GM10248 (cell line): ENCODE data around the gene CTDSP2.

Experiments used
- CTCF ChIA-PET: fragments of 300-600 bp; sonication (Branson Sonifier 250); formaldehyde crosslinking; extraction: SDS; loops from one replicate; lab custom pipeline; 2021; ENCODE audit warnings: antibody characterized with exemption; lab: Yijun Ruan, JAX
- POLR2A ChIA-PET: fragments of 350-650 bp; sonication (Branson Sonifier 250); formaldehyde crosslinking; extraction: SDS; loops from one replicate; lab custom pipeline; 2020; ENCODE audit warnings: antibody characterized with exemption; lab: Yijun Ruan, JAX
- DNase-seq: peaks from one replicate; pipeline ENCODE4 v3.0.0; 2012; ENCODE audit errors: extremely low spot score
- TF ChIP-seq, protein P1 (sequence below): IDR thresholded peaks from 2 replicates; pipeline ENCODE4 v1.5.1; 2012; ENCODE audit warnings: mild to moderate bottlenecking, low read depth; ENCODE audit errors: extremely low read depth, missing control alignments, control extremely low read depth

Gene CTDSP2

DNA sequence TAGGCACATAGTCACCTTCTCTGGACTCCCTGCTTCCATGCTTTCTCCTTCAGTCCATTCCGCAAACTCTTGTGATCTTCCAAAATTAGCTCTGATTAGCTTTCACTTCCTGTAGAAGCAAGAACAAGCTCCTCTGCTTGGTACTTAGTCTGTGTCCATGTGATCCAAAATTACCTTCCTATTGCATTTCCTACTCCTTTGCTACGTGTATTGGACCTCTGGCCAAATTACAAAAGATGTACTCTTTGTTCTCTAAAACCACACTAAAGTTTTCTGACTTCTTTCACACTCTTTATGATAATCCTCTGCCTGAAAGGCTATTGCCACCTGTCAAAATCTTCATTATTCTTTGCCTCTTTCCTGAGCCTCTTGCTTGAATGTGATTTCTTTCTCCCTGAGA lies 64.7 kb downstream of the CTDSP2 start:
- DNase-seq, result no peak
- TF ChIP-seq, protein P1, sequence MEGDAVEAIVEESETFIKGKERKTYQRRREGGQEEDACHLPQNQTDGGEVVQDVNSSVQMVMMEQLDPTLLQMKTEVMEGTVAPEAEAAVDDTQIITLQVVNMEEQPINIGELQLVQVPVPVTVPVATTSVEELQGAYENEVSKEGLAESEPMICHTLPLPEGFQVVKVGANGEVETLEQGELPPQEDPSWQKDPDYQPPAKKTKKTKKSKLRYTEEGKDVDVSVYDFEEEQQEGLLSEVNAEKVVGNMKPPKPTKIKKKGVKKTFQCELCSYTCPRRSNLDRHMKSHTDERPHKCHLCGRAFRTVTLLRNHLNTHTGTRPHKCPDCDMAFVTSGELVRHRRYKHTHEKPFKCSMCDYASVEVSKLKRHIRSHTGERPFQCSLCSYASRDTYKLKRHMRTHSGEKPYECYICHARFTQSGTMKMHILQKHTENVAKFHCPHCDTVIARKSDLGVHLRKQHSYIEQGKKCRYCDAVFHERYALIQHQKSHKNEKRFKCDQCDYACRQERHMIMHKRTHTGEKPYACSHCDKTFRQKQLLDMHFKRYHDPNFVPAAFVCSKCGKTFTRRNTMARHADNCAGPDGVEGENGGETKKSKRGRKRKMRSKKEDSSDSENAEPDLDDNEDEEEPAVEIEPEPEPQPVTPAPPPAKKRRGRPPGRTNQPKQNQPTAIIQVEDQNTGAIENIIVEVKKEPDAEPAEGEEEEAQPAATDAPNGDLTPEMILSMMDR, result no peak
- POLR2A ChIA-PET, result interaction anchor here (0.5 kb wide), 1 partner anchor 165 kb away, joined by 7 read pairs; no protein-coding TSS in a partner anchor
- CTCF ChIA-PET, result interaction anchor here (1.0 to 11.8 kb wide), 9 partner anchors 8 to 124 kb away, joined by 4 to 85 read pairs (median 12); partner anchors contain the start of genes EEF1AKMT3 and METTL1

DNA sequence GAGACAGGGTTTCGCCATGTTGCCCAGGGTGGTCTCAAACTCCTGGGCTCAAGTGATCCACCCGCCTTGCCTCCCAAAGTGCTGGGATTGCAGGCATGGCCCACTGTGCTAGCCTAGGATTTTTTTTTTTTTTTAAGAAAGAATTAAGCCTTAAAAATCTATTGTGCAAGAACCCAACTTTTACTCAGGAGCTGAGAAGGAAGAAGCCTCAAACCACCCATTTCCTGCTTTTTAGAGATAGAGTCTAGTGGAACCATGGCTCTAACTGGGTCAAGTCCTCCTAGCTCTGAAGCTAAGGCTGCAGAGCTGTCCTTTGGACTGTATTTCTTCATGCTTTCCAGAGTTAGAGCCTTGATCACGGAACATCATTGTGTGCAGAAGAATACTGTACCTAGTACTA lies 65.3 kb downstream of the CTDSP2 start:
- no peak for DNase-seq
- CTCF ChIA-PET, result interaction anchor here (1.0 to 11.8 kb wide), 9 partner anchors 8 to 124 kb away, joined by 4 to 85 read pairs (median 12); partner anchors contain the start of genes EEF1AKMT3 and METTL1
- POLR2A ChIA-PET, result interaction anchor here (0.5 kb wide), 1 partner anchor 165 kb away, joined by 7 read pairs; no protein-coding TSS in a partner anchor
- TF ChIP-seq, protein P1, result no peak

DNA sequence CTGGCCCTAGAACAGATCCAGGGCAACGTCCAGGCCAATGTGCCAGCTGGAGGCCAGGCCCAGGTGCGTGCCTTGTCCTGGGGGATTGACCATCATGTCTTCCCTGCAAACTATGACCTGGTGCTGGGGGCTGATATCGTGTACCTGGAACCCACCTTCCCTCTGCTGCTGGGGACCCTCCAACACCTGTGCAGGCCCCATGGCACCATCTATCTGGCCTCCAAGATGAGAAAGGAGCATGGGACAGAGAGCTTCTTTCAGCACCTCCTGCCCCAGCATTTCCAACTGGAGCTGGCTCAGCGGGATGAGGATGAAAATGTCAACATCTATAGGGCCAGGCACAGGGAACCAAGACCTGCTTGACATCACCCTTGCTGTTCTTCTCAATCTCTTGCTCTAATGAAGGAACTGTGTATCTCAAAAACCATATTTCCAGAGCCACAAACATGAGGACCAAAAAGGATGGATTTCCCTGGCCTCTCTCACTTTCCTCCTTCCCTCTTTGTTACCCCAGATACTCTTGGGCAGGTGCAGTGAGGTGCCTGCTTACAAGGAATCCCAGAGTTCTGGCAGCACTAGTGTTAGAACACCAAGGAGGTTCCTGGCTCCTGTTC lies 66.1 kb downstream of the CTDSP2 start:
- POLR2A ChIA-PET, result no interaction called here
- no peak for DNase-seq
- TF ChIP-seq, protein P1, result no peak
- CTCF ChIA-PET, result interaction anchor here (1.1 to 11.8 kb wide), 9 partner anchors 14 to 125 kb away, joined by 3 to 85 read pairs (median 7); no protein-coding TSS in a partner anchor

DNA sequence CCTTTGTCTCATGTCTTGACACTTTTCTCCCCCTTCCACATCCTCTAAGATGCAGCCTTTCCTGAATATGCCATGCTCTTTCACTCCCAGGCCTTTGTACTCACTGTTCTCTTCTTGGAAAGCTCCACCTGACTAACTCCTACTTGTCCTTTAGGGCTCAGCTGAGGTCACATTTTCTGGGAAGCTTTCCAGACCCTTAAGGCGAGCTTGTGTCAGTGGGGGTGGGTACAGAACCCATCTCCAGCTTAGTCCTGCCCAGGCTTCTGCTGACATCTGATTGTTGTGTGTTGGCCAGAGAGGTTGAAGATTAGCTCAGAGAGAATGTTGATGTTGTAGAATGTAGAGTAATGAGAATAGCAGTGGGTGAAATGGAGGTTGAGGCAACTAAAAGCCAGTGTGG lies 66.8 kb downstream of the CTDSP2 start:
- no peak for DNase-seq
- POLR2A ChIA-PET, result no interaction called here
- CTCF ChIA-PET, result interaction anchor here (1.1 to 11.8 kb wide), 7 partner anchors 15 to 126 kb away, joined by 3 to 85 read pairs (median 12); no protein-coding TSS in a partner anchor
- TF ChIP-seq, protein P1, result no peak

DNA sequence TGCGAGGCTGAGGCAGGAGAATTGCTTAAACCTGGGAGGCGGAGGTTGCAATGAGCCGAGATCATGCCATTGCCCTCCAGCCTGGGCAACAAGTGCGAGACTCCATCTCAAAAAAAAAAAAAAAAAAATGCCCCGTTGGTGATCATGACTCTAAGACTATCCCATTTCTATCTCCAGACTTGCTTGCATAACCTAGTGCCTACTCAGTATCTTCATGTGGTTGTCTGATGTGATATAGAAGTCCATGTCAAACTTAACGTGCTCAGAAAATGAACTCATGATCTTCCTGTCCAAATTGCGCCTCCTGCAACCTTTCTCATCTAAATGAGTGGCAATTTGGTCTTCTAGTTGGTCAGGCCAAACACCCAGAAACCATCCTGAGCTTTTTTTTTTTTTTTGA lies 68.6 kb downstream of the CTDSP2 start:
- POLR2A ChIA-PET, result no interaction called here
- DNase-seq, result no peak
- TF ChIP-seq, protein P1, result no peak
- CTCF ChIA-PET, result interaction anchor here (0.9 to 7.3 kb wide), 4 partner anchors 11 to 127 kb away, joined by 4 to 53 read pairs (median 8); no protein-coding TSS in a partner anchor

DNA sequence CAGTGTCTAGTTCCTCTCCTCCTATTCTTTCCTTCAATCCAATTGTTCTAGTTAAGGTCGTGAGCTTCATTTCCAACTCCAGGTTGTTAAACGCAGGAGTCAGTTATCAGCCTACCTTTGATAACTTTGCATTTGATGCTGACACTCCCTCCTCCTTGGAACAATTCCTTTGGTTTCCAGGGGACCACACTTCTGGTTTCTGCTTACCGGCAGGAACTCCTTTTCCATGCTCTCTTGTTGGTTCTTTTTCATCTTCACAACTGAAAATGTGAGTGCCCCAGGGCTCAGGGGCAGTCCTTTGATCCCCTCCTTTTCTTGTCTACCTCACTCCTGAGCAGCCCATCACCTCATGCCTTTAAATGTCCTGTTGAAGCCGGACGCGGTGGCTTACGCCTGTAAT lies 69.2 kb downstream of the CTDSP2 start:
- TF ChIP-seq, protein P1, result no peak
- ChIA-PET CTCF (interaction anchor here (0.7 to 1.3 kb wide), 2 partner anchors 18 to 20 kb away, joined by 3 read pairs; no protein-coding TSS in a partner anchor), POLR2A (no interaction called here)

More for the DNA sequence above, 69.2 kb downstream of the CTDSP2 start:
- no peak for DNase-seq
